ENCODE results near the gene CRELD2.
A peak's percentile ranks its signal among the peaks of the same experiment; 100 is the strongest.

CRELD2 gene

DNA sequence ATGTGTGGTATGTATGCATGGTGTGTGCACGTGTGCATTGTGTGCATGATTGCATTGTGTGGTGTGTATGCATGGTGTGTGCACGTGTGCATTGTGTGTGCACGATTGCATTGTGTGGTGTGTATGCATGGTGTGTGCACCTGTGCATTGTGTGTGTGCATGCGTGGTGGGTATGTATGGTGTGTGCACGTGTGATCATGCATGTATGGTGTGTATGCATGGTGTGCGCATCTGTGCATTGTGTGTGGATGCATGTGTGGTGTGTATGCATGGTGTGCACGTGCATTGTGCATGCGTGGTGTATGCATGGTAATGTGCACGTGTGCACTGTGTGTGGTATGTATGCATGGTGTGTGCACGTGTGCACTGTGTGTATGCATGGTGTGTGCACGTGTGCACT is 17.0 kb upstream of the CRELD2 start:
- peaks cover 8 to 15% of the 10 kb centered on the region in 2 donors for H3K9me3 Mint-ChIP-seq
- H3K27me3 Mint-ChIP-seq: no peaks in the 10 kb centered on the region
- DNase-seq: no peak
- peaks cover 8% of the 10 kb centered on the region for H3K4me1 Mint-ChIP-seq
- no peak overlapping the region for H3K4me3 Mint-ChIP-seq
- no peak overlapping the region for H3K27ac Mint-ChIP-seq
- no peak for ATAC-seq

DNA sequence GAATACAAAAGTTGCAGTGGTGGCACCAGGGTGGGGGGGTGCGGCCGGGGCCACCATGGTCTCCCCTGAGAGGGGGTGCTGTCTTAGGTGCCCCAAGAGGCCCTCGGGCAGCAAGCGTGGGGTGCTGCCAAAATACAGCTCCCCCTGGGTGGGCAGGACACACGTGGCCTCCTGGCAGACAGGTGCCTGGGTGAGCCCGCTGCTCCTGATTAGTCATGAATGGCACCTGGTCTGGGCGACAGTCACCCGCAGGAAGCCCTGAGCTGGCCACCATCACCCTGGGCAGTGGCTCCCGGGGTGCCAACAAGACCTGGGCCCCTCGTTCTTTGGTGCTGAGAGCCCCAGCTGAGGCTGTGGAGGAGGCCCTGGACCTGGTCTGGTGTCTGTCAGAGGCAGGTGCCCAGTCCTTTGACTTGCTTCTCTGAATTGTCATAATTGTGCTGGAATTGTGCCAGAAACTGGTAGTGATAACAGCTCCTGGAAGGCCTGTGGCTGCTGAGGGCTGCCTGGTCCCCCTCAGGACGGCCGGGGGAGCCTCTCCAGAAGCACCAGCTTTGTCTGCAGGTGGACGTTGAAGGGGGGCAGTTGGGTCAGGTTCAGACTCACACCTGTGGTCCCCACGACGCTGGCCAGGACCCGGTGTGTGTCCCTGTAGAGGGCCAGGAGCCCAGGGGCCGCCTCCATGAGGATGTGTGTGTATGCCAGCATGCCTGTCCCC is 15.0 kb upstream of the CRELD2 start:
- Mint-ChIP-seq H3K27me3 (no peaks in the 10 kb centered on the region), H3K4me1 (peaks cover 13% of the 10 kb centered on the region), H3K27ac (no peak overlapping the region), H3K4me3 (no peak overlapping the region), H3K9me3 (peaks cover 8 to 15% of the 10 kb centered on the region in 2 donors)
- DNase-seq (no peak), ATAC-seq (no peak)

DNA sequence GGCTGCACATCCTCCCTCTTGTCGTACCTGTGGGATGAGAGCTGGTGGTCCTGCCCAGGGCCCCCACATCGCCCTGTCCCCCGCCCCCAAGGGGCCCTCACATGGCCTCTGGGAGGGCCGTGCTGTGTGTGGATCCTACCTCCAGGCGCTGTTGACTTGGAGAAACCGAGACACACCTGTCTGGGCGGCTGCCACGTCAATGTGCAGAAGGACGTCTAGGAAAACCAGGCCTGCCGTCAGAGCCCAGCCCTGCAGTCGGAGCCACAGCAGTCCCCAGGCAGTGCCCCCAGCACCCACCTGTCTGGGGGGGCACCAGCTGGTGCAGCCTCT is 14.4 kb upstream of the CRELD2 start:
- Mint-ChIP-seq H3K9me3 (peaks cover 8 to 15% of the 10 kb centered on the region in 2 donors), H3K4me3 (no peak overlapping the region), H3K27me3 (no peaks in the 10 kb centered on the region), H3K27ac (peak overlapping the region in 1 of 2 donors; percentile 48), H3K4me1 (peaks cover 13% of the 10 kb centered on the region)
- ATAC-seq (no peak), DNase-seq (no peak)

DNA sequence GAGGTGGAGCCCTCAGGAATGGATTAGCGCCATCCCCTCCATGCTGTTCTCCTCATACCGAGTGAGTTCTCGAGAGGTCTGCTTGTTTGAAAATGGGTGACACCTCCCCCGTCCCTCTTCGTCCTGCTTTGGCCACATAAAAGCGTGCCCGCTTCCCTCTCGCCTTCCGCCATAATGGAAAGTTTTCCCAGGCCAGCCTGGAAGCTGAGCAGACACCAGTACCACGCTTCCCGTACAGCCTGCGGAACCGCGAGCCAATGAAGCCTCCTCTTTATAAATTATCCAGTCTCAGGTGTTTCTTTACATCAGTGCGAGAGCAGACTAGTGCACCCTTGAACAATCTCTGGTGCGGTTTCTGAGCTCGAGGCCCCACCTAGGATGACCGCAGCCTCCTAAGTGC is 13.0 kb upstream of the CRELD2 start:
- no peak for DNase-seq
- H3K4me3 Mint-ChIP-seq: no peak overlapping the region
- H3K27me3 Mint-ChIP-seq: no peaks in the 10 kb centered on the region
- ATAC-seq: no peak
- no peak overlapping the region for H3K27ac Mint-ChIP-seq
- H3K9me3 Mint-ChIP-seq: peaks cover 8 to 15% of the 10 kb centered on the region in 2 donors
- peaks cover 5% of the 10 kb centered on the region for H3K4me1 Mint-ChIP-seq

DNA sequence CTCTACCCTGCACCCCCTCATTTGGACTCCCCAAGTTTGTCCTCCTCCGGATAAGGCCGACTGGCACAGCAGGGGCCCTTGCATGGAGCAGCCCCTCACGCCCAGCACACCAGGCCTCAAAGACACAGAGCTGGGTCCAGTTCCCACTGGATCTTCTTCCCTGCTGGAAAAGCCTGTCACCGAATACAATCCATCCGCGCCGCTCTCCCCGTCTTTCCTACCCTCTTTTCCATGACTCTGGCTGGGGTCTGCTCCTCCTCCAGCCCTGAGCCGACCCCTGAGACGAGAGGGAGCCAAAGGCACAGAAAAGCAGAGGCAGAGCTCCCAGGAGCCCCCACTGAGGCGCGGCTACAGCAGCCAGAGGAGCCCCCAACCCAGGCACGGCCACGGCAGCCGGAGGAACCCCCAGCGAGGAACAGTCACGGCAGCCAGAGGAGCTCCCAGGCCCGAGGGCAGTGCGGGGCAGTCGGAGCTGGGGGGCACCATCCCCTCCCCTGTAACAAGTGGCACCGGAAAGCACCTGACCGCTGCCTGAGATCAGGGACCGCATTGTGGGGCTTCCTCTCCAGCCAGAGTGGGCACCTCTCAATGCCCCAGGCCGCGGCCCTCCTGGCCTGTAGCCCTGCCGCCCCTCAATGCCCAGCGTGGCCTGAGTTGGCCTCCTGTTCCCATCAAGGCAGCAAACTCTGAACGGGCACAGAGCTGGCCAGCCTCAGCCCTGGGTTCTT is 12.2 kb upstream of the CRELD2 start:
- Mint-ChIP-seq H3K27me3 (no peaks in the 10 kb centered on the region), H3K9me3 (peaks cover 4 to 10% of the 10 kb centered on the region in 2 donors), H3K4me3 (no peak overlapping the region), H3K4me1 (peaks cover 5% of the 10 kb centered on the region), H3K27ac (peak overlapping the region in 1 of 2 donors; percentile 97)
- no peak for DNase-seq
- no peak for ATAC-seq

DNA sequence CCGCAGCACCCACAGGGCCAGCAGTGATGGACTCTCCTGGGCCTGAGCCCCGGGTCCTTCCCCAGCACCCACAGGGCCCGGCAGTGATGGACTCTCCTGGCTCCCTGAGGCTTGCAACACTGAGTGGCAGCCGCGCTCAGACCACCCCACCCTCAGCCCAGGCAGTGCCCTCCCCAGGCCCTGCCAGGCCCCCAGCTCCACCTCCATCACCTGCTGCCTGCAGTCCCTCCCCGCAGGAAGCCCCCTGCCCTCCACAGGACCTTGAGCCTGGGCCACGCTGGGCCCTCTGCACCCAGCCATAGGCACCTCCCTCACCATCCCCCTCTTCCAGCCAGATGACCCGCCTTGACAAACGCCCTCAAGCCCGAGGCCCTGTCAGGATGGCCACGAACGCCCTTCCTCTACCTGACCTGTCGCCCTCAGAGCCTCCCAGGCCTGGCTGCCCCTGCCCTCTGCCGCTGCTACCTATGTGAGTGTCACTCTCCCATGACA is 11.6 kb upstream of the CRELD2 start:
- H3K4me3 Mint-ChIP-seq: no peak overlapping the region
- ATAC-seq: no peak
- DNase-seq: no peak
- H3K4me1 Mint-ChIP-seq: peaks cover 5% of the 10 kb centered on the region
- peaks cover 0 to 4% of the 10 kb centered on the region in 2 donors for H3K9me3 Mint-ChIP-seq
- no peaks in the 10 kb centered on the region for H3K27me3 Mint-ChIP-seq
- H3K27ac Mint-ChIP-seq: peak overlapping the region; percentile 77 to 97

DNA sequence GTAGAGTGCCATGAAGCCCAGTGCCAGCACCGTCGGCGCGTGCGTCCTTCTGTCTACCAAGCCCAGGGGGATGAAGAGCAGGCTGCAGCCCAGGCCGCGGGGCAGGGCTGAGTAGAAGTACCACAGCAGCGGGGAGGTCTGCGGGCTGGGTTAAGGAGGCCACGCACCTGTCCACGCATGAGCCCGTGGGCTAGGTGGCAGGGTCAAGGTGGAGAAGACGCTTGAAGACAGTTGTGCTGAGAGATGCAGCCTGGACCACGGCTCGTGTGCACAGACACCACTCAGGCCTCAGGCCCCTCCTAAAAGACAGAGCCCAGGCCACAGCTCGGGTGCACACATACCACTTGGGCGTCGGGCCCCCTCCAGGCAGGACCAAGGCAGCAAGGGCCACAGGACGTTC is 10.6 kb upstream of the CRELD2 start:
- H3K4me1 Mint-ChIP-seq: peaks cover 5% of the 10 kb centered on the region
- H3K4me3 Mint-ChIP-seq: no peak overlapping the region
- H3K9me3 Mint-ChIP-seq: no peaks in the 10 kb centered on the region
- DNase-seq (no peak), ATAC-seq (no peak)
- no peak overlapping the region for H3K27ac Mint-ChIP-seq
- H3K27me3 Mint-ChIP-seq: no peaks in the 10 kb centered on the region

DNA sequence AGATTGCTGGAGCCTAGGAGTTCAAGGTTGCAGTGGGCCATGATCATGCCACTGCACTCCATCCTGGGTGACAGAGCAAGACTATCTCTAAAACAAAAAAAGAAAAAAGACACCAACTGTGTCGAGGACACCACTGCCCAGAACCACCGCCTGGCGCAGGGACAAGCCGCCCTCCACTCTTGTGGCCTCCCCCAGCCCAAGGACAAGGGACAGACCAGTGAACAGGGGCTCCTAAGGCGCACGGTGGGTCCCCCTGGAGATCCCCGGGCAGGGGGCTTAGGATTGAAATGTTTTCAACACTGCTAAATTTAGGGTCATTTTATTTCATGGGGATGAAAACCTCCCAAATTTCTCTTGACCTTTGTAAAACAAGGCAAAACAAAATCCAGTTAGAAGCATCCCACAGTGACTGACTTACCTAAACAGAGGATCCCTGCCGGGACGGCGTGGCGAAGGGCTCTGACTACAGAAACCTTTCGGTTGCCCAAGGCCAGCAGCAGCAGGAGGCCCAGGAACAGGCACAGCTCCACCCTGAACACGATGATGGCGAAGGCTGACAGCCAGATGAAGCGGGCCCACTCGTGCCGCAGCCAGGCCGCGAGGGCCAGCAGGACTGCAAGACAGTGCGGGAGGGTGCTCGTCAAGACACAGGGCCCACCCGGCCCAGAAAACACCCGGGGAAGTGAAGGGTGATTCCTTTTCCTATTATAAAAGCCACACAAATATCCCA is 8.8 kb upstream of the CRELD2 start:
- peaks cover 11% of the 10 kb centered on the region for H3K4me1 Mint-ChIP-seq
- DNase-seq: no peak
- peak overlapping the region in 1 of 2 donors; percentile 52 for H3K27ac Mint-ChIP-seq
- ATAC-seq: no peak
- H3K9me3 Mint-ChIP-seq: no peaks in the 10 kb centered on the region
- H3K4me3 Mint-ChIP-seq: no peak overlapping the region
- no peaks in the 10 kb centered on the region for H3K27me3 Mint-ChIP-seq

DNA sequence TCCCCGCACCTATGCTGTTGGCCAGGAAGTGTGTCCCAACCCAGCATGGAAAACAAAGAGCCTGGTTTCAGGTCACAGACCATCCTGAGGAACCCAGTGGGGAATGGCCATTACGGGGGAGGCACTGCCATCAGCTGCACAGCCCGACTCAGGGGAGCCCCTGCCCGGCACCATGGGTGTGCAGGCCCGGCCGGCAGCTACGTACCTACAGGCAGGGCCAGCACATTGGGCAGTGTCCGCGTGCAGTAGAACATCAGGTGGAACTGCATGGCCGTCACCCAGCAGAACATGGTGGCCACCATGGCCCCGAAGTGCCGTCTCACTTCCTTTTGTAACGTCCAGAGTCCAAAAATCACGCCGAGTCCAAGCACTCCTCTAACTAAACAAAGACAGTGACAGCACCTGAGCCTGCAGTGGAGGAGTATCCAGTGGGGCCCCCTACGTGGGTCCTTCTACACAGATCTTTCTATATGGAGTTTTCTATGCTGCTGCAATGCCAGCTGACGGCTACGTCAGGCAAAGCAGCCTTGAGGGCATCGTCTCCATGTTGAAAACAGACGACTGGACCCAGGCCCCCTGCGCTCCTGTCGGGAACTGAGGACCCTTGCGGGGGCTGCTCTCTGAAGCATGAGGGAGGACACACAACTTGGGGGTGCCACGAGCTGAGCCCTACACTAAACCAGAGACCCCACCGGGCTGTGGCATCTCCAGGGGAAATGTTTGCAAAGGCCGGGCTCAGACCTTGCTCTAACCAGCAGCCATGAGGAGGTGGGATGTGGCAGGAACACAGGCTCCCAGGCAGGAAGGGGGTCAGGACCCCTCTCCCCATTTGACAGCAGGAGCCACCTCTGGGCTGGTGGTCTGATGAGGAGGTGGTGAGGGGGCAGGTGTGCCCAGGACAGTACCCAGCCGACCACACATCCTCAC is 7.9 kb upstream of the CRELD2 start:
- DNase-seq: no peak
- Mint-ChIP-seq H3K27me3 (no peaks in the 10 kb centered on the region), H3K4me3 (no peak overlapping the region), H3K27ac (no peak overlapping the region), H3K4me1 (peaks cover 11% of the 10 kb centered on the region), H3K9me3 (no peaks in the 10 kb centered on the region)
- no peak for ATAC-seq

DNA sequence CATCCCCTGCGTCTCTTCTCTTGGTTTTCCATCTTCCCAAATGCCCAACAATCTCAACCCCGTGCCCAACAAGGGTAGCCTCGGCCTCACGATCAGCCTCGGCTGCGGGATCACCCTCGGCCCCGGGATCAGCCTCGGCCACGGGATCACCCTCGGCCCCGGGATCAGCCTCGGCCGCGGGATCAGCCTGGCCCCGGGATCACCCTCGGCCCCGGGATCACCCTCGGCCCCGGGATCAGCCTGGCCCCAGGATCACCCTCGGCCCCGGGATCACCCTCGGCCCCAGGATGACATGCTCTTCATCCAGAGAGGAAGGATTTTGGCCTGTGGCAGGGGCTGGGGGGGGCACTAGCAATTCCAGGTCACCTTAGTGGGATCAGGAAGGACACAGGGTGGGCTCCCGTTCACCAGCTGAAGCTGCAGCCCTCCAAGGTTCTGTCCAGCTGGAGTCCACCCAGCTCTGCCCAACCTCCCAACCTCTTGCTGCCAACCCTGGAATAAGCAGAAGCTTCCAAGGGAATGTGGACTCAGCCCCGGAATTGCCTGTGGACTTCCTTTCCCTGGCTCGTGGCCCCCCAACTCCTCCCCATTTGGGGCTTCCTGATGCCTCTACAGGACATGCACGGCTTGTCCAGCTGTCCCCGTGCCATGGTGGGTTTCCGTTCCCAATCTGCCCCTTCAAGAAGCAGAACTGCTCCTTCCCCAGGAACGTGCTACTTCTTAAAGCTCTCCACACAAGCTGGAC is 6.4 kb upstream of the CRELD2 start:
- no peak overlapping the region for H3K27ac Mint-ChIP-seq
- no peaks in the 10 kb centered on the region for H3K9me3 Mint-ChIP-seq

DNA sequence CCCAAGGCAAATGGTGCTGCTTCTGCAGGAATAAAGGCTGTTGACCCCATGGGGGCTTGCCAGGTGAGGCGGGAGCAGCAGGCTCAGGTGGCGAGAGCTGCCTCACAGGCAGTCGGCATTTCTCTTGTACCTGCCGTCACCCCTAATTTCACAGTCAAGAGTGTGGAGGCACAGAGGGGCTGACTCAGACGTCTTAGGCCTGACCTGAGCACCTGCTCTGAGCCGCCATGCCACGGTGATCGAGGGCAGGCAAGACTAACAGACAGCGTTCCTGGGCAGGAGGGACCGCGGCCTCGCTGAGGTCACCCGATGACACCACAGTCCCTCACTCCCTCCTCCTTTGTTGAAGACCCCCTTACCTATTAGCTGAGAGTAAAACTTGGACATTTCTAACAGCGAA is 5.4 kb upstream of the CRELD2 start:
- ATAC-seq (no peak), DNase-seq (no peak)
- H3K4me1 Mint-ChIP-seq: peaks cover 19% of the 10 kb centered on the region
- no peak overlapping the region for H3K4me3 Mint-ChIP-seq
- H3K27me3 Mint-ChIP-seq: no peaks in the 10 kb centered on the region
- H3K9me3 Mint-ChIP-seq: no peaks in the 10 kb centered on the region
- no peak overlapping the region for H3K27ac Mint-ChIP-seq

More for the DNA sequence above, 6.4 kb upstream of the CRELD2 start:
- ATAC-seq (no peak), DNase-seq (no peak)
- Mint-ChIP-seq H3K27me3 (no peaks in the 10 kb centered on the region), H3K4me3 (no peak overlapping the region), H3K4me1 (peaks cover 17% of the 10 kb centered on the region)

DNA sequence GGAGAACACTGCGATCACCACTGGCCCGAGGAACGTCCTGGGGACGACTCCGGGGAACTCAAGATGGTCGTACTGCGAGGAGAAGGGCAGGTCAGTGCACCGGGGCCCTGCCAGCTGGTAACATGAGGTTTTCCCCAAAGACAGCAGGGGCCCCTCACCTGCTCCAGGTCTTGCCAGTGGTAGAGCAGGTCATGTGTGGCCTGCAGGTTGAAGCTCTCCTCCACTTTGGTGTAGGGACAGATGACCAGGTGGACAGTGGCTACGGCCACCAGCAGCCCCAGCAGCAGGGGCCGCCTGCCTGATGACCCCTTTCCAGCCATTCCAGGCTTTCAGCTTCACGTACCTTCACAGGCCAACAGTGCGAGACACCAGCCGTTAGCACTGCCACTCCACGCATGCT is 5.0 kb upstream of the CRELD2 start:
- no peaks in the 10 kb centered on the region for H3K27me3 Mint-ChIP-seq

DNA sequence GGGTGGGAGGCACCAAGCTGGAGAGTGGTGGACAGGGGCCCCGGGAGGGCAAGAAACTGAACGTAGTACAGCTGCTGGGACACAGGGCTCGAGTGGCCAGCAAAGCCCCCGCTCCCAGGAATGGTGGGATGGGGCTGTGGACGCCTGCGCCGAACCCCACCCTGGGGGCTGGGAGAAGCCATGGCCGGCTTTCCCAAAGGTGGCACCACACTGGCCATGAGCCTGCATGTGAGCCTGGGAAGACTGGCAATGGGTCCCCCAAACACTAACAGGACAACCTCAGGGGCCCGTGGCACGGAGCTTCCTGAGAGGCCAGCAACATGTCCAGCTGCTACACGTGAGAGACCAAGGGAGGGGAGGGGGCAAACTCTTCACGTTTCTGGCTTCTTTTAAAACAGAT is 4.2 kb upstream of the CRELD2 start:
- Mint-ChIP-seq H3K4me1 (peaks cover 22% of the 10 kb centered on the region), H3K9me3 (no peaks in the 10 kb centered on the region), H3K4me3 (no peak overlapping the region), H3K27ac (no peak overlapping the region), H3K27me3 (no peaks in the 10 kb centered on the region)
- ATAC-seq (no peak), DNase-seq (no peak)

More for the DNA sequence above, 5.0 kb upstream of the CRELD2 start:
- no peak overlapping the region for H3K27ac Mint-ChIP-seq
- H3K9me3 Mint-ChIP-seq: no peaks in the 10 kb centered on the region
- no peak overlapping the region for H3K4me3 Mint-ChIP-seq
- ATAC-seq: no peak
- peaks cover 19% of the 10 kb centered on the region for H3K4me1 Mint-ChIP-seq
- no peak for DNase-seq

DNA sequence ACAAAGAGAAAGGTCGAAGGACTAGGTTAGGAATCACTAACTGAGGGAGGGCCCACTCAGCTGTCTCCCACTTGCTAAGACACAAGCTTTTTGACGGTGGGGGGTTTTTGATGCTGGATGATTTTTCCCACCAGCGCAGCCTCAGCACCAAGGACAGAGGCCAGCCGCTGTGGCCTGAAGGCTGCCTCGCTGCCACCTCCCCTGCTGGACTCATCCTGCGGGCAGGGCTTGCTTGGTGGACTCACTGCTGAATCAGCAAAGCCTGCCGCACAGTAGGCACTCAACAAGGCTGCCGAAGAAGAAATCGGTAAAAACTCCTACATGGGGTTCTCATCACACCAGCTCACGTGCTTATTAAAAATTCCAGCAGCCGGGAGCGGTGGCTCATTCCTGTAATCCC is 2.8 kb upstream of the CRELD2 start:
- no peak for ATAC-seq
- Mint-ChIP-seq H3K4me3 (peak overlapping the region in 1 of 2 donors; percentile 22), H3K4me1 (peaks cover 34% of the 10 kb centered on the region), H3K27me3 (no peaks in the 10 kb centered on the region), H3K9me3 (no peaks in the 10 kb centered on the region), H3K27ac (no peak overlapping the region)
- no peak for DNase-seq

Data from stimulated activated naive CD8-positive, alpha-beta T cell treated with anti-CD3 and anti-CD28 coated beads, Interleukin-15, amount 100 ng/mL, for 72 hours (primary cell).